Measurements from ENCODE around the gene IL27RA. TPM values are rescaled to one million over a fixed set of nuclear protein-coding genes. Genes with fewer than 3 reads are reported as not detected.

IL27RA gene
- total and polyA plus RNA-seq, 2 donors (not counting 3 experiments of a cell fraction or from before 2014, with no cell fraction given): 1.6 to 4.5 TPM

- peaks cover 0 to 17% of the 10 kb centered on the region in 2 experiments for H3K36me3 ChIP-seq (ENCODE audit: control insufficient read depth in 2 of 2, extremely low read depth in 1 of 2, insufficient read depth in 2 of 2, low read length in 2 of 2)
- DNase-seq (ENCODE audit: low read depth, low spot score) (no peak), FAIRE-seq (no peak)
- CTCF ChIA-PET: no interaction called here
- intact Hi-C loops (cut with micrococcal nuclease) (no loop called here), dilution Hi-C loops (cut with MboI; ENCODE audit: extremely low pct_ligation_motif_present, low sequenced_read_pairs) (no loop called here)
- H3K4me3 ChIP-seq (replicated peaks in 1 of 3; ENCODE audit: insufficient read depth in 1 of 3, low read depth in 1 of 3, low read length in 3 of 3): no peak overlapping the region
- H3K9me1 ChIP-seq (replicated peaks; ENCODE audit: control insufficient read depth, extremely low read depth, insufficient read depth, low read length): no peaks in the 10 kb centered on the region
- POLR2A ChIA-PET: no interaction called here
- H3K27ac ChIP-seq (ENCODE audit: insufficient read depth, low read depth, low read length): no peak overlapping the region
- no peaks in the 10 kb centered on the region for H3K27me3 ChIP-seq (ENCODE audit: control insufficient read depth in 2 of 2, insufficient read depth in 2 of 2, low read length in 2 of 2)
- H4K20me1 ChIP-seq (replicated peaks; ENCODE audit: control insufficient read depth, extremely low read depth, insufficient read depth, low read length): no peaks in the 10 kb centered on the region
- no TSS peak for BruUV-seq (replicated peaks)
- no peaks in the 10 kb centered on the region for H3K4me1 ChIP-seq (ENCODE audit: control insufficient read depth, extremely low read depth, insufficient read depth, low read length)
- no peak overlapping the region for H2AFZ ChIP-seq (ENCODE audit: low read depth, low read length)
- H3K9ac ChIP-seq (replicated peaks; ENCODE audit: extremely low read depth, insufficient read depth, low read length): no peak overlapping the region
- H3K9me3 ChIP-seq (replicated peaks; ENCODE audit: control insufficient read depth, insufficient read depth, low read length): peaks cover 3% of the 10 kb centered on the region
- TF ChIP-seq CTCF (IDR thresholded peaks at IDR 0.05; ENCODE audit: extremely low read depth in 1 of 2, insufficient read depth in 1 of 2, low read depth in 1 of 2, low read length in 2 of 2): peak in 1 of 2 donors; percentile 16
- TF ChIP-seq MYC (IDR thresholded peaks at IDR 0.05; ENCODE audit: low read depth, low read length): no peak
- TF ChIP-seq POLR2A (IDR thresholded peaks at IDR 0.05; ENCODE audit: low read depth, low read length): no peak
- no peak for TF ChIP-seq GATA2 (IDR thresholded peaks at IDR 0.05; ENCODE audit: insufficient read depth, insufficient read length, low read depth, low read length)
- TF ChIP-seq JUN (IDR thresholded peaks at IDR 0.05; ENCODE audit: borderline replicate concordance, insufficient read depth, insufficient read length, low read depth): no peak
- no peak for TF ChIP-seq MAX (IDR thresholded peaks at IDR 0.05; ENCODE audit: insufficient read depth, insufficient read length)
- no peak for TF ChIP-seq EZH2 (IDR thresholded peaks at IDR 0.05; ENCODE audit: borderline replicate concordance, low read depth, low read length, severe bottlenecking)
- H3K4me2 ChIP-seq (ENCODE audit: insufficient read depth, low read length): no peak overlapping the region
- H3K79me2 ChIP-seq (ENCODE audit: control insufficient read depth, insufficient read depth, low read length): no peaks in the 10 kb centered on the region
Observed at GRCh38 chr19:14097532-14098151, 66.1 kb downstream of the IL27RA start.

Measured in endothelial cell of umbilical vein (primary cell).